H9 (cell line): Measurements from ENCODE around the gene ELF1. TPM values are rescaled to one million over a fixed set of nuclear protein-coding genes. Genes with fewer than 3 reads are reported as not detected.

ENCODE experiments used
- DNase-seq: peaks from one replicate; pipeline ENCODE4 v3.0.0-alpha.2; 2017
- H2AFZ ChIP-seq: one replicate; pipeline ENCODE4 v1.6.1; 2013; ENCODE audit warnings: mild to moderate bottlenecking, low read length, control low read depth, moderate library complexity
- H2AK5ac ChIP-seq: 2 replicates; pipeline ENCODE4 v1.6.1; 2013; ENCODE audit warnings: low read length, control low read depth, mixed read lengths; ENCODE audit not compliant: insufficient read length
- H2BK120ac ChIP-seq: one replicate; pipeline ENCODE4 v1.6.1; 2013; ENCODE audit warnings: low read depth, mild to moderate bottlenecking, low read length, control low read depth, inconsistent platforms; ENCODE audit not compliant: poor library complexity, severe bottlenecking
- H2BK12ac ChIP-seq: 2 replicates; pipeline ENCODE4 v1.6.1; 2013; ENCODE audit warnings: low read length, control low read depth, mixed read lengths, low read depth; ENCODE audit not compliant: insufficient read length
- H2BK15ac ChIP-seq: 2 replicates; pipeline ENCODE4 v1.6.1; 2013; ENCODE audit warnings: low read depth, low read length, control low read depth
- H2BK20ac ChIP-seq: one replicate; pipeline ENCODE4 v1.6.1; 2013; ENCODE audit warnings: low read depth, mild to moderate bottlenecking, low read length, control low read depth, inconsistent platforms; ENCODE audit not compliant: poor library complexity, severe bottlenecking
- H2BK5ac ChIP-seq: 2 replicates; pipeline ENCODE4 v1.6.1; 2013; ENCODE audit warnings: low read length, control low read depth, mixed read lengths; ENCODE audit not compliant: insufficient read length
- H3K14ac ChIP-seq: 2 replicates; pipeline ENCODE4 v1.6.1; 2013; ENCODE audit warnings: low read length, control low read depth; ENCODE audit not compliant: insufficient read depth
- H3K18ac ChIP-seq: 2 replicates; pipeline ENCODE4 v1.6.1; 2013; ENCODE audit warnings: low read depth, mild to moderate bottlenecking, mixed read lengths, low read length, control low read depth; ENCODE audit not compliant: insufficient read length
- H3K23ac ChIP-seq: 2 replicates; pipeline ENCODE4 v1.6.1; 2013; ENCODE audit warnings: low read length, control low read depth, mixed read lengths, low read depth; ENCODE audit not compliant: insufficient read length
- H3K23me2 ChIP-seq: 2 replicates; pipeline ENCODE4 v1.6.1; 2013; ENCODE audit warnings: low read depth, mild to moderate bottlenecking, mixed read lengths, low read length, control low read depth; ENCODE audit not compliant: insufficient read length, poor library complexity, severe bottlenecking
- H3K27ac ChIP-seq: 2 replicates; pipeline ENCODE4 v1.5.1; 2013; ENCODE audit warnings: low read length, control low read depth, mixed read lengths, low read depth; ENCODE audit not compliant: insufficient read length
- H3K27me3 ChIP-seq: 2 replicates; pipeline ENCODE4 v1.6.1; 2013; ENCODE audit warnings: low read length, control low read depth, inconsistent platforms; ENCODE audit not compliant: insufficient read depth
- H3K4ac ChIP-seq: 2 replicates; pipeline ENCODE4 v1.6.1; 2013; ENCODE audit warnings: low read depth, mild to moderate bottlenecking, control low read depth, inconsistent platforms, low read length, moderate library complexity
- H3K4me1 ChIP-seq: 2 replicates; pipeline ENCODE4 v1.6.1; 2013; ENCODE audit warnings: low read length, control low read depth, inconsistent platforms; ENCODE audit not compliant: insufficient read depth
- H3K4me2 ChIP-seq: 2 replicates; pipeline ENCODE4 v1.6.1; 2013; ENCODE audit warnings: low read length, control low read depth, mixed read lengths; ENCODE audit not compliant: insufficient read length, insufficient read depth
- H3K56ac ChIP-seq: 2 replicates; pipeline ENCODE4 v1.6.1; 2013; ENCODE audit warnings: low read depth, mild to moderate bottlenecking, mixed read lengths, low read length, control low read depth; ENCODE audit not compliant: insufficient read length
- H3K79me1 ChIP-seq: 2 replicates; pipeline ENCODE4 v1.6.1; 2013; ENCODE audit warnings: low read depth, mild to moderate bottlenecking, moderate library complexity, low read length, control low read depth, inconsistent platforms; ENCODE audit not compliant: insufficient read depth, poor library complexity, severe bottlenecking
- H3K79me2 ChIP-seq: 2 replicates; pipeline ENCODE4 v1.6.1; 2013; ENCODE audit warnings: low read length, control low read depth, inconsistent platforms; ENCODE audit not compliant: insufficient read depth
- H3K9ac ChIP-seq: 2 replicates; pipeline ENCODE4 v1.6.1; 2013; ENCODE audit warnings: low read length, control low read depth, mixed read lengths; ENCODE audit not compliant: insufficient read length; ENCODE audit errors: extremely low read depth
- H3K9me3 ChIP-seq: one replicate; pipeline ENCODE4 v1.6.1; 2013; ENCODE audit warnings: low read depth, low read length, inconsistent platforms; ENCODE audit not compliant: control insufficient read depth
- H3T11ph ChIP-seq: one replicate; pipeline ENCODE4 v1.6.1; 2013; ENCODE audit warnings: mild to moderate bottlenecking, low read length, control low read depth, inconsistent platforms
- H4K20me1 ChIP-seq: one replicate; pipeline ENCODE4 v1.6.1; 2013; ENCODE audit not compliant: control insufficient read depth, insufficient read length, insufficient read depth
- H4K5ac ChIP-seq: 2 replicates; pipeline ENCODE4 v1.6.1; 2013; ENCODE audit warnings: low read depth, mild to moderate bottlenecking, mixed read lengths, low read length, control low read depth; ENCODE audit not compliant: insufficient read length
- H4K8ac ChIP-seq: replicated peaks from 2 replicates; pipeline ENCODE4 v1.6.1; 2013; ENCODE audit warnings: low read length, control low read depth, mixed read lengths, low read depth; ENCODE audit not compliant: insufficient read length
- H4K91ac ChIP-seq: 2 replicates; pipeline ENCODE4 v1.6.1; 2013; ENCODE audit warnings: low read depth, mild to moderate bottlenecking, moderate library complexity, mixed read lengths, low read length, control low read depth; ENCODE audit not compliant: insufficient read length
- H3K27ac Mint-ChIP-seq, 3 experiments: 2 replicates in 2 of 3; 3 replicates in 1 of 3; pipeline ENCODE4 v1.8.0; 2020 to 2021; ENCODE audit warnings: mixed read lengths in 3 of 3, mild to moderate bottlenecking in 1 of 3, moderate library complexity in 1 of 3
- H3K27me3 Mint-ChIP-seq: 2 replicates; pipeline ENCODE4 v1.8.0; 2021; ENCODE audit warnings: low read depth, mild to moderate bottlenecking, moderate library complexity, mixed read lengths
- H3K36me3 Mint-ChIP-seq, 3 experiments: 2 replicates in 2 of 3; 3 replicates in 1 of 3; pipeline ENCODE4 v1.8.0; 2020 to 2021; ENCODE audit warnings: low read depth in 3 of 3, mixed read lengths in 3 of 3; ENCODE audit not compliant: insufficient read depth in 1 of 3
- H3K4me1 Mint-ChIP-seq, 2 experiments: 2 replicates each; pipeline ENCODE4 v1.8.0; 2020; ENCODE audit warnings: mixed read lengths in 2 of 2
- H3K4me3 Mint-ChIP-seq, 2 experiments: 2 replicates in 1 of 2; 3 replicates in 1 of 2; pipeline ENCODE4 v1.8.0; 2020 to 2021; ENCODE audit warnings: mild to moderate bottlenecking in 2 of 2, mixed read lengths in 2 of 2, moderate library complexity in 1 of 2
- H3K9me3 Mint-ChIP-seq, 2 experiments: 2 replicates in 1 of 2; 3 replicates in 1 of 2; pipeline ENCODE4 v1.8.0; 2020; ENCODE audit warnings: mild to moderate bottlenecking in 2 of 2, mixed read lengths in 2 of 2, moderate library complexity in 1 of 2
- CTCF ChIP-seq: fragments of 200-600 bp; sonication (generic); conservative IDR thresholded peaks from 3 replicates; pipeline ENCODE4 v1.8.0; 2021; ENCODE audit warnings: antibody characterized with exemption, mild to moderate bottlenecking
- WGBS: extraction: QIAGEN DNeasy Blood & Tissue Kit; methylation state at CpG from one replicate; pipeline ENCODE4 v1.1.7; 2013; ENCODE audit warnings: missing lambda C conversion rate, low lambda C conversion rate, mixed read lengths; ENCODE audit not compliant: insufficient read length; ENCODE audit errors: extremely low coverage; 5-methylcytosine and 5-hydroxymethylcytosine counted together
- total RNA-seq: library from RNA; stranded (reverse); gene quantifications from 2 replicates; pipeline ENCODE4 v1.2.1, GENCODE V29; 2021

The ELF1 gene
- total RNA-seq, 1 experiment from 2014 or later = 15.5 TPM

- peaks cover 7% of the 10 kb centered on the region for H3K27me3 Mint-ChIP-seq
- no peaks in the 10 kb centered on the region for H3K23me2 ChIP-seq
- H3K79me1 ChIP-seq = no peaks in the 10 kb centered on the region
- peak overlapping the region in 1 of 3 experiments; percentile 5; a peak in 3 of 7 replicates for H3K27ac Mint-ChIP-seq
- peaks cover 30 to 36% of the 10 kb centered on the region in 2 experiments for H3K4me1 Mint-ChIP-seq
- DNase-seq = no peak
- peak overlapping the region; percentile 99 for H3K4me3 Mint-ChIP-seq
- no peaks in the 10 kb centered on the region for H4K20me1 ChIP-seq
- H2BK12ac ChIP-seq = no peak overlapping the region
- H2BK120ac ChIP-seq = no peak overlapping the region
- no peaks in the 10 kb centered on the region for H3K9me3 Mint-ChIP-seq
- no peaks in the 10 kb centered on the region for H3K9me3 ChIP-seq
- no peak overlapping the region for H2BK20ac ChIP-seq
- no peak for TF ChIP-seq CTCF
- H4K91ac ChIP-seq = no peak overlapping the region
- no peak overlapping the region for H3K56ac ChIP-seq
- peaks cover 0 to 9% (median 3%) of the 10 kb centered on the region in 3 experiments; a peak in 4 of 7 replicates for H3K36me3 Mint-ChIP-seq
- H4K8ac ChIP-seq = no peak overlapping the region
- no peak overlapping the region for H3K14ac ChIP-seq
- no peak overlapping the region for H3K9ac ChIP-seq
- no peaks in the 10 kb centered on the region for H3K27me3 ChIP-seq
- no peak overlapping the region for H3T11ph ChIP-seq
- WGBS = no CpG with 5 or more reads among the region's 18 CpGs
- no peak overlapping the region for H2BK15ac ChIP-seq
- no peak overlapping the region for H3K4me2 ChIP-seq
- no peak overlapping the region for H3K4ac ChIP-seq
- no peak overlapping the region for H2AK5ac ChIP-seq
- H3K79me2 ChIP-seq = no peaks in the 10 kb centered on the region
- H2BK5ac ChIP-seq = no peak overlapping the region
- H3K4me1 ChIP-seq = no peaks in the 10 kb centered on the region
- no peak overlapping the region for H3K27ac ChIP-seq
- no peak overlapping the region for H4K5ac ChIP-seq
- no peak overlapping the region for H2AFZ ChIP-seq
- no peak overlapping the region for H3K18ac ChIP-seq
- no peak overlapping the region for H3K23ac ChIP-seq
Measured at GRCh38 chr13:41058295-41059070, 39.4 kb upstream of the ELF1 start.
